Skeletal muscle tissue (tissue), 4 donors: ENCODE measurements around the gene TTC28. TPM values are rescaled to one million over a fixed set of nuclear protein-coding genes. Genes with fewer than 3 reads are reported as not detected.
"Not testable (repeated sequence)": the region's sequence is repeated elsewhere in the genome, so short reads cannot be mapped to it uniquely, and the experiment has no call there.

Experiments
- H3K27ac ChIP-seq: one replicate; pipeline ENCODE4 v1.7.0; 2013; ENCODE audit warnings: mild to moderate bottlenecking, low read depth, low read length, inconsistent platforms
- H3K27me3 ChIP-seq, 3 donors: one replicate each; pipeline ENCODE4 v1.7.0; 2013; ENCODE audit warnings: low read length in 3 of 3; ENCODE audit not compliant: control insufficient read depth in 3 of 3, insufficient read depth in 3 of 3
- H3K36me3 ChIP-seq, 3 donors: one replicate each; pipeline ENCODE4 v1.7.0; 2013; ENCODE audit warnings: low read length in 3 of 3; ENCODE audit not compliant: control insufficient read depth in 3 of 3, insufficient read depth in 3 of 3
- H3K4me1 ChIP-seq, 3 donors: one replicate each; pipeline ENCODE4 v1.7.0; 2013; ENCODE audit warnings: low read length in 3 of 3, mild to moderate bottlenecking in 3 of 3; ENCODE audit not compliant: control insufficient read depth in 3 of 3, insufficient read depth in 3 of 3
- H3K4me3 ChIP-seq, 3 donors: one replicate each; pipeline ENCODE4 v1.7.0; 2013; ENCODE audit warnings: low read length in 3 of 3
- H3K9ac ChIP-seq, 3 donors: one replicate each; pipeline ENCODE4 v1.7.0; 2013; ENCODE audit warnings: low read length in 3 of 3, mild to moderate bottlenecking in 3 of 3, moderate library complexity in 2 of 3, low read depth in 1 of 3
- H3K9me3 ChIP-seq, 3 donors: one replicate each; pipeline ENCODE4 v1.7.0; 2013; ENCODE audit warnings: low read length in 3 of 3; ENCODE audit not compliant: control insufficient read depth in 3 of 3
- total RNA-seq: library from RNA; depleted of rRNA; stranded (reverse); fragments of >200 nt; gene quantifications from one replicate; pipeline ENCODE4 v1.2.3, GENCODE V29; 2014
- donor health status: Osteomylitis.

The TTC28 gene
- total RNA-seq, 1 donor from 2014 or later, result 27.1 TPM

- Histone ChIP-seq H3K4me3 (no peak overlapping the region), H3K9me3 (no peaks in the 10 kb centered on the region), H3K27ac (no peak overlapping the region), H3K36me3 (no peaks in the 10 kb centered on the region), H3K9ac (no peak overlapping the region), H3K27me3 (no peaks in the 10 kb centered on the region), H3K4me1 (no peaks in the 10 kb centered on the region)
Observed at GRCh38 chr22:28381429-28382167, 298.0 kb downstream of the TTC28 start.

DNA sequence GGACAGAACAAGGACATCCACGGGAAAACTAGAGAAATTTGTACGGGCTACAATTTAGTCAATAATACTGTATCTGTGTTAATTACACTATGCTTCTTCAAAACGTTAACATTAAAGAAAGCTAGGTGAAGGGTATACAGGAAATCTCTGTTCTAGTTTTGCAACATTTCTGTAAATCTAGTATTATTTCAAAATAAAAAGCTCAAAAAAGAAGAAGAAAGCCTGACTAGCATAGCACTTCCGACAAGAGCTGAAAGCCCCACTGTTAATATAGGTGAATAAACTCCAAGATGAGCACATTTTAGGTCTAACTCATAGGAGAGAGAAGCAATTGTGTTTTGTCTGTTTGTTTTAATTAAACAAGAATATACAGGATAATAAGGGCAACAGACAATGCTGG, 299.7 kb downstream of the TTC28 start:
- Histone ChIP-seq H3K27ac (no peak overlapping the region), H3K36me3 (no peaks in the 10 kb centered on the region), H3K9me3 (no peaks in the 10 kb centered on the region), H3K9ac (no peak overlapping the region), H3K4me1 (peaks cover 0 to 6% (median 0%) of the 10 kb centered on the region in 3 donors), H3K27me3 (no peaks in the 10 kb centered on the region), H3K4me3 (no peak overlapping the region)

DNA sequence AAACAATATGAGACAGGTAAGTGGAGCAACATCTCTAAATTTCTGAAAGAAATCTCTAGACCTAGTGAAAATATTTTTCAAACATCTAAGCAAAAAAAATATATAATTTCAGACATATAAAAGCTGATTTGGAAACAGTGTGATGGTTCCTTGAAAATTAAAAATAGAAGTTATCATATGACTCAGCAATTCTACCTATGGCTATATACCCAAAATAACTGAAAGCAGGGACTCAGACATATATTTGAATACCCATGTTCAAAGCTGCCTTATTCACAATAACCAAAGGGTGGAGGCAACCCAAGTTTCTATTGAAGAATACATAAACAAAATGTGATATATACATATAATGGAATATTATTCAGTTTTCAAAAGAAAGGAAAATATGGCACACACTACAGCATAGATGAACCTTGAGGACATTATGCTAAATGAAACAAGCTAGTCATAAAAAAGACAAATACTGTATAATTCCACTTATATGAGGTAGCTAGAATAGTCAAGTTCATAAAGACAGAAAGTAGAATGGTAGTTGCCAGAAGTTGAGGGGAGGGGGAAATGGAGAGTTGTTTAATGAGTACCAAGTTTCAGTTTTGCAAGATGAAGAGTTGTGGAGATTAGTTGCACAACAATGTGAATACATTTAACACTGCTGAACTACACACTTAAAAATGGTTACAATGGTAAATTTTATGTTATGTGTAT, 300.4 kb downstream of the TTC28 start:
- H3K9ac ChIP-seq, result no peak overlapping the region
- no peak overlapping the region for H3K27ac ChIP-seq
- no peak overlapping the region for H3K4me3 ChIP-seq
- H3K27me3 ChIP-seq, result no peaks in the 10 kb centered on the region
- no peaks in the 10 kb centered on the region for H3K36me3 ChIP-seq
- H3K4me1 ChIP-seq, result peaks cover 0 to 6% (median 0%) of the 10 kb centered on the region in 3 donors
- no peaks in the 10 kb centered on the region for H3K9me3 ChIP-seq

DNA sequence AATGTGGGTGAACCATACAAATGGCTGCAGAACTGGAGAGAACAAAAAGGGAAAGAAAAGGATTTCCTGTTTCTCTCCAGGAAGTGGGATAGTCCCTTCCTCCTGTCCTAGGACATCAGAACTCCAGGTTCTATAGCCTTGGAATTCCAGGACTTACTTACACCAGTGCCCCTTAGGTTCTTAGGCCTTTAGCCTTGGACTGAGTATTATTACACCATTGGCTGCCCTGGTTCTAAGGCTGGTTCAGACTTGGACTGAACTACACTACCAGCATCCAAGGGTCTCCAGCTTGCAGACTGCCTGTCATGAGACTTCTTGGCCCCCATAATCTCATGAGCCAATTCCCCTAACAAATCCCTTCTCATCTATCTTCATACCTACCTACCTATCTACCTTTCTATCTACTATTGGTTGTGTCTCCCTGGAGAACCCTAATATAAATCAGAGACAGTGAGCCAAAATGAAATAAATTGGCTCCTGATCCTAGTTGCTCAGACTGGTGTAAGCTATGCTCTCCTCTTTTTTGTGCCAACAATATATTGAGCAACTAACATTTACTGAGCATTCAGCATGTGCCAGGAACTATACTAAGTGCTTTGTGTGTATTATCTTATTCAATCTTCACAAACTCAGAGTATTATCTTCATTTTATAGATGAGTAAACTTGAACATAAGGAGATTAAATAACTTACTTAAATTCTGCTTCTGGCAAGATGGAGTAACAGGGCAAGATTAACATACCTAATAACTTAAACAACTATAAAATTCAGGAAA, 303.7 kb downstream of the TTC28 start:
- H3K4me3 ChIP-seq, result no peak overlapping the region
- H3K27me3 ChIP-seq, result no peaks in the 10 kb centered on the region
- H3K4me1 ChIP-seq, result peaks cover 0 to 8% (median 6%) of the 10 kb centered on the region in 3 donors
- no peaks in the 10 kb centered on the region for H3K36me3 ChIP-seq
- no peaks in the 10 kb centered on the region for H3K9me3 ChIP-seq
- no peak overlapping the region for H3K27ac ChIP-seq
- no peak overlapping the region for H3K9ac ChIP-seq

DNA sequence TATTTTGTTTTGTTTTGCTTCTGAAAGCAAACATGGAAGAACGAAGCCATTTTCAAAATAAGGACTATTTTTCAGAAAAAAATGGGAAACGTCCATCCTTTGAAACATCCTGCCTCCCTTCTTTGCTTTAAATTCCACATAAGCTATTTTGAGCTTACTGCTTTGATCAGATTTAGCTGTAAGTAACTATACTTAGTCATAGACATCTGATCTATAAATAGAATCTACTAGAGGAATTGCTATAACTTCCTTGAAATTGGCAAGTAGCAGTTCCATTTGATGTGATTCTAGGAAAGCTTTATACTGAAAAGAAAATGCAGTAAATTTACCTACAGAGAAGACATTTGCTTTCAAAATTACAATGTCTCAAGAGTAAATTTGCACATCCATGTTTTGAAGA, 305.8 kb downstream of the TTC28 start:
- Histone ChIP-seq H3K4me3 (no peak overlapping the region), H3K36me3 (no peaks in the 10 kb centered on the region), H3K9ac (no peak overlapping the region), H3K27me3 (no peaks in the 10 kb centered on the region), H3K9me3 (peaks cover 0 to 3% (median 0%) of the 10 kb centered on the region in 3 donors), H3K27ac (no peak overlapping the region), H3K4me1 (peaks cover 4 to 10% (median 8%) of the 10 kb centered on the region in 3 donors)

GRCh38 chr22:28369854-28370253, 309.8 kb downstream of the TTC28 start:
- H3K27ac ChIP-seq, result no peak overlapping the region
- H3K27me3 ChIP-seq, result no peaks in the 10 kb centered on the region
- H3K4me1 ChIP-seq, result peaks cover 4 to 8% (median 4%) of the 10 kb centered on the region in 3 donors
- no peaks in the 10 kb centered on the region for H3K36me3 ChIP-seq
- peaks cover 0 to 3% (median 0%) of the 10 kb centered on the region in 3 donors for H3K9me3 ChIP-seq
- H3K4me3 ChIP-seq, result no peak overlapping the region
- H3K9ac ChIP-seq, result no peak overlapping the region

- H3K4me3 ChIP-seq, result no peak overlapping the region
- H3K9me3 ChIP-seq, result peaks cover 0 to 3% (median 0%) of the 10 kb centered on the region in 3 donors
- H3K4me1 ChIP-seq, result peaks cover 0 to 4% (median 4%) of the 10 kb centered on the region in 3 donors
- no peaks in the 10 kb centered on the region for H3K27me3 ChIP-seq
- H3K9ac ChIP-seq, result no peak overlapping the region
- H3K27ac ChIP-seq, result no peak overlapping the region
- H3K36me3 ChIP-seq, result no peaks in the 10 kb centered on the region
Observed at GRCh38 chr22:28366856-28367255, 312.8 kb downstream of the TTC28 start.

DNA sequence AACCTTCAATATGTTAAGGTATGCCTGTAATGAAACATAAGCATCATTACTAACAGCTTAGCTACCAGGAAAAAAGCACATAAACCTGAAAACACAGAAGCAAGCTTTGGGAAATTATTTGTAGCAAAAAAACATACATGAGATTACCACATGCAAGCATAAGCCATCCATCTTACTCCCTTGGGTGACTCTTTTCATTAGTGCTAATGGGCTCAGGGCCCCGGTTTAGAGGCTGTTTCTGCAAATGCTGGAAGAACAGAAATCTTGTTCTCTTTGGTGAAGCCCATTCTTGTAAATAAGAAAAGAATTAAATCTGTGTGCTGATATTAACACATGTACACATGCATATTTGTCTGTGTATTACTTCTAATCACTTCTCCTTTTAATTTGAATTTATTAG, 314.3 kb downstream of the TTC28 start:
- no peaks in the 10 kb centered on the region for H3K36me3 ChIP-seq
- H3K9me3 ChIP-seq, result peaks cover 0 to 3% (median 0%) of the 10 kb centered on the region in 3 donors
- H3K9ac ChIP-seq, result no peak overlapping the region
- H3K27ac ChIP-seq, result no peak overlapping the region
- H3K4me3 ChIP-seq, result no peak overlapping the region
- no peaks in the 10 kb centered on the region for H3K27me3 ChIP-seq
- H3K4me1 ChIP-seq, result peaks cover 0 to 4% (median 4%) of the 10 kb centered on the region in 3 donors

- not testable (repeated sequence) for H3K36me3 ChIP-seq, H3K4me1 ChIP-seq, H3K27me3 ChIP-seq, H3K27ac ChIP-seq, H3K9ac ChIP-seq, H3K4me3 ChIP-seq, H3K9me3 ChIP-seq
Observed at GRCh38 chr22:28364105-28364504, 315.5 kb downstream of the TTC28 start.

- no peak overlapping the region for H3K27ac ChIP-seq
- H3K4me1 ChIP-seq, result peaks cover 0 to 9% (median 0%) of the 10 kb centered on the region in 3 donors
- H3K36me3 ChIP-seq, result no peaks in the 10 kb centered on the region
- no peaks in the 10 kb centered on the region for H3K27me3 ChIP-seq
- no peaks in the 10 kb centered on the region for H3K9me3 ChIP-seq
- H3K4me3 ChIP-seq, result no peak overlapping the region
- no peak overlapping the region for H3K9ac ChIP-seq
Observed at GRCh38 chr22:28360939-28361338, 318.7 kb downstream of the TTC28 start.
